GM08714 (cell line): ENCODE results near the gene MIER3.
A peak's percentile ranks its signal among the peaks of the same experiment; 100 is the strongest.

Source experiments
- H3K4me3 ChIP-seq: fragments of 200-500 bp; sonication (Bioruptor generic); 2 replicates; pipeline ENCODE4 v1.5.1; 2014; ENCODE audit warnings: mild to moderate bottlenecking, low read length, inconsistent platforms
- ZNF274 ChIP-seq: IDR thresholded peaks from 2 replicates; pipeline ENCODE4 v1.6.1; 2012; ENCODE audit warnings: mild to moderate bottlenecking, low read depth, low read length

MIER3 gene

GRCh38 chr5:56974241-56974640 lies 22.3 kb upstream of the MIER3 start:
- H3K4me3 ChIP-seq, result no peak overlapping the region
- no peak for TF ChIP-seq ZNF274

- no peak overlapping the region for H3K4me3 ChIP-seq
- TF ChIP-seq ZNF274, result no peak
Measured at GRCh38 chr5:56973473-56973872, 21.6 kb upstream of the MIER3 start.

- no peak for TF ChIP-seq ZNF274
- no peak overlapping the region for H3K4me3 ChIP-seq
Measured at GRCh38 chr5:56971275-56971674, 19.4 kb upstream of the MIER3 start.

- H3K4me3 ChIP-seq, result no peak overlapping the region
- TF ChIP-seq ZNF274, result no peak
Measured at GRCh38 chr5:56964173-56964572, 12.2 kb upstream of the MIER3 start.

GRCh38 chr5:56963246-56963645 lies 11.3 kb upstream of the MIER3 start:
- no peak for TF ChIP-seq ZNF274
- no peak overlapping the region for H3K4me3 ChIP-seq

GRCh38 chr5:56962286-56962685 lies 10.4 kb upstream of the MIER3 start:
- H3K4me3 ChIP-seq, result no peak overlapping the region
- TF ChIP-seq ZNF274, result no peak

GRCh38 chr5:56961746-56962145 lies 9.8 kb upstream of the MIER3 start:
- no peak for TF ChIP-seq ZNF274
- no peak overlapping the region for H3K4me3 ChIP-seq

- TF ChIP-seq ZNF274, result no peak
- H3K4me3 ChIP-seq, result no peak overlapping the region
Measured at GRCh38 chr5:56959326-56959725, 7.4 kb upstream of the MIER3 start.

GRCh38 chr5:56958595-56958994 lies 6.7 kb upstream of the MIER3 start:
- H3K4me3 ChIP-seq, result no peak overlapping the region
- no peak for TF ChIP-seq ZNF274

- TF ChIP-seq ZNF274, result no peak
- H3K4me3 ChIP-seq, result no peak overlapping the region
Measured at GRCh38 chr5:56954262-56954661, 2.3 kb upstream of the MIER3 start.

GRCh38 chr5:56951126-56951945 lies 587 bp downstream of the MIER3 start:
- no peak for TF ChIP-seq ZNF274
- peak overlapping the region; percentile 67 for H3K4me3 ChIP-seq

GRCh38 chr5:56950626-56951125 lies 1.2 kb downstream of the MIER3 start:
- no peak for TF ChIP-seq ZNF274
- H3K4me3 ChIP-seq, result peak overlapping the region; percentile 67

GRCh38 chr5:56947052-56947451 lies 4.9 kb downstream of the MIER3 start:
- no peak overlapping the region for H3K4me3 ChIP-seq
- no peak for TF ChIP-seq ZNF274

GRCh38 chr5:56941981-56942380 lies 9.9 kb downstream of the MIER3 start:
- TF ChIP-seq ZNF274, result no peak
- no peak overlapping the region for H3K4me3 ChIP-seq

- H3K4me3 ChIP-seq, result no peak overlapping the region
- TF ChIP-seq ZNF274, result no peak
Measured at GRCh38 chr5:56938858-56939257, 13.1 kb downstream of the MIER3 start.

- H3K4me3 ChIP-seq, result no peak overlapping the region
- TF ChIP-seq ZNF274, result no peak
Measured at GRCh38 chr5:56934325-56934724, 17.6 kb downstream of the MIER3 start.
